Measurements from ENCODE around the gene ATP2B1.

ATP2B1 gene

DNA sequence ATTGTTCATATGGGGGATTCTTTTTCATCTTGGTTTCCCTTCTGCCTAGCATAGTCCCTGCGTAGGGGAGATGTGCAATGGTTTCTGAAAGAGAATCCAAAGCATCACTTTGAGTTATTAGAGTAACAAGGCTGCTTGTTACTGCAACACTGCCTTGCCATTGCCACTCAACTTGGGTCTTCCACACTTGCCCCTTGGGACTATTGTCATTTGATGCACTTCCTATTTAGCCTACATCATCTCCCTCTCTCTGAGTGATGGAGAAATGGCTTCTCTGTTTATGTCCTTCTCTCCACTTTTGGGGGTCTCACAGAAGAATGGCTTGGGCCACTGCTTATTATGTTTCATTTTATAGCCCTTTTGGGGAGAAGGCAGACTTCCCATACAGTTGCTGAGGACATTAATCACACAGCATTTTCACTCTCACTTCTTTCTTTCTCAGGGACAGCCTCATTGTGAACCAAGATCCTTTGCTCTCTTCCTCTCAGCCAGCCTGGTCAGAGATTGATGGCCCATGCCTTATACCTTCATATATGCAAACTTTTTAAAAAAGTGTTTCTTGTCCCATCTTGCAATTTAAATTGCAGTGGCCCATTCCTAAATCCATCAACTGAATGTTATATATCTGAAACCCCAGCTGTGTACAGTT lies 131.9 kb downstream of the ATP2B1 start:
- Mint-ChIP-seq H3K4me3 (no peak overlapping the region), H3K4me1 (no peaks in the 10 kb centered on the region), H3K9me3 (no peaks in the 10 kb centered on the region), H3K36me3 (ENCODE audit: insufficient read depth) (peaks cover 3% of the 10 kb centered on the region), H3K27ac (ENCODE audit: low read depth) (no peak overlapping the region), H3K27me3 (no peaks in the 10 kb centered on the region)
- ATAC-seq (replicated peaks; ENCODE audit: extremely low read depth, poor library complexity, severe bottlenecking), result no peak
- no peak for DNase-seq (ENCODE audit: low spot score in 2 of 2)

DNA sequence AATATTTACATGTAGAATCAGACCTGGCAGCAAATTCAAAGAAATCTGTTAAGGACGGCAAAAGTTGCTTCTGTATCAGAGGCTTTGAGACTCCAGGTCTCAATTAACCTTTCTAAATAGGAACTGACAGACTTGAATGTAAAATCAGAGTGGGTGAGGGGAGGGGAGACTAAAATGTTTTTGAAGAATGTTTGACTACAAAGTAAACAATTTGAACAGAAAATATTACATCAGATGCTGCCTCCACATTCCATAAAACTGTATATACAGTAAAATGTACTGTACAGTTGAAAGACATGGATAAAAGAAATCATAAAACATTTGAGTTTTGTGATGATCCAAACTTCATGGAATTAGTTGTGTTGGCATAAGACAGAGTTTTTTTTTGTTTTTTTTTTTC lies 133.3 kb downstream of the ATP2B1 start:
- Mint-ChIP-seq H3K36me3 (ENCODE audit: insufficient read depth) (peaks cover 4% of the 10 kb centered on the region), H3K4me1 (no peaks in the 10 kb centered on the region), H3K4me3 (no peak overlapping the region), H3K27me3 (no peaks in the 10 kb centered on the region), H3K9me3 (no peaks in the 10 kb centered on the region), H3K27ac (ENCODE audit: low read depth) (no peak overlapping the region)
- ATAC-seq (replicated peaks; ENCODE audit: extremely low read depth, poor library complexity, severe bottlenecking) (no peak), DNase-seq (ENCODE audit: low spot score in 2 of 2) (no peak)

DNA sequence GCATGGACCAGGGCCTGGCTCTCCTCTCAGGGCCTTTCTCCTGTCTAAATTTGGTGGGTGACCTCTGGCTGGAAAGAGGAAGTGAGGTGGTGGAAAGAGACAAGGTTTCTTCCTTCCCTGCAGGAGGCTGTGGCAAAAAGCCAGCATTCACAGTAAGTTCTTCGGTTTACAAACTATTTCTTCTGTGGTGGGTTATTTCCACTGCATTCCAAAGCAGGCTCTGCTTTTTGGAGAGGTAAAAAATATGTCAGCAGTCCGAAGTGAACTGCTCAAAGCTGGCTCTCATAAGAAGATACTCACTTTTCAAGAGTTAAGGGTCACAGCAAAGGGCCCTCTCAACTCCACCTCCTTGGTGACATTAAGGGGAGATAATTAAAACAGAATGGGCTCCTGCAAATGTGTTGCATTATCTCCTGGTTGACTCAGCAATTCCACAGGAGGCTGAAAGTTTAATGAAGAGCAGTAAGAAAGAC lies 133.9 kb downstream of the ATP2B1 start:
- no peak for DNase-seq (ENCODE audit: low spot score in 2 of 2)
- H3K4me1 Mint-ChIP-seq, result no peaks in the 10 kb centered on the region

DNA sequence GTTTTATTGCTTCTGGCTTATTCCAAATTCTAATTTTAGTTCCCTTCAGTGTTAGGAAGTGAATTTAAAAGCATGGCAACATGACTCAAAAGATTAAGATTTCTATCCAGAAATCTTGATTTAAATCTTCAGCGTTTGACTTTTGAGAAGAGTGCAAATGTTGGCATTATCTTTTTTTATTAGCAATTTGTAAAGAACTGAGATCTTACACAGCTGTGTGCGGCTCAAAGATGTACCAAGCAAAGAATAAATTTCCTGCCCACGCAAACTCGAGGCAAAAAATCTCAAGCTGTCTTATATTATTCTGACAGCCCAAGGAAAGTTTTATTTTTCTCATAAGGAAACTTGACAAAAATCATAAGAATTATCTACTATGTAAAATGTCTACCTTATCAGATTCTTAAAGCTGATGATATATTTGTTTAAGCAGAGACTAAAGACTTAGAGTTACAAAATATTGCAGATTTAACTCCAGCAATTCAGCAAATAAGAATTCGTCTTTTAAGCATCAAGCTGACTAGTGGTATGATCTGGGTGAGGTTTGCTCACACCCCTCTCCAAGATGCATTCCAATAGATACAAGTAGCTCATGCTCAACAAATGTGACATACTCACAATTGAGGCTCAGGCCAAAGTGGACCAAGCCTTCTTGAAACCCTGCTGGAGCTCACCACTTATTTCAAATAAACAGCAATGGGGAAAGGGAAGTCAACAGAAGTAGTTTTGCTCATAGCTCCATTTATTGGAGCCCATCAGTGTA lies 135.4 kb downstream of the ATP2B1 start:
- Mint-ChIP-seq H3K36me3 (ENCODE audit: insufficient read depth) (peaks cover 4% of the 10 kb centered on the region), H3K27ac (ENCODE audit: low read depth) (no peak overlapping the region), H3K4me3 (no peak overlapping the region), H3K27me3 (no peaks in the 10 kb centered on the region), H3K9me3 (no peaks in the 10 kb centered on the region), H3K4me1 (no peaks in the 10 kb centered on the region)
- DNase-seq (ENCODE audit: low spot score in 2 of 2), result no peak
- no peak for ATAC-seq (replicated peaks; ENCODE audit: extremely low read depth, poor library complexity, severe bottlenecking)

More for the DNA sequence above, 133.9 kb downstream of the ATP2B1 start:
- Mint-ChIP-seq H3K27ac (ENCODE audit: low read depth) (no peak overlapping the region), H3K4me3 (no peak overlapping the region), H3K27me3 (no peaks in the 10 kb centered on the region), H3K36me3 (ENCODE audit: insufficient read depth) (peaks cover 4% of the 10 kb centered on the region), H3K9me3 (no peaks in the 10 kb centered on the region)
- ATAC-seq (replicated peaks; ENCODE audit: extremely low read depth, poor library complexity, severe bottlenecking), result no peak

DNA sequence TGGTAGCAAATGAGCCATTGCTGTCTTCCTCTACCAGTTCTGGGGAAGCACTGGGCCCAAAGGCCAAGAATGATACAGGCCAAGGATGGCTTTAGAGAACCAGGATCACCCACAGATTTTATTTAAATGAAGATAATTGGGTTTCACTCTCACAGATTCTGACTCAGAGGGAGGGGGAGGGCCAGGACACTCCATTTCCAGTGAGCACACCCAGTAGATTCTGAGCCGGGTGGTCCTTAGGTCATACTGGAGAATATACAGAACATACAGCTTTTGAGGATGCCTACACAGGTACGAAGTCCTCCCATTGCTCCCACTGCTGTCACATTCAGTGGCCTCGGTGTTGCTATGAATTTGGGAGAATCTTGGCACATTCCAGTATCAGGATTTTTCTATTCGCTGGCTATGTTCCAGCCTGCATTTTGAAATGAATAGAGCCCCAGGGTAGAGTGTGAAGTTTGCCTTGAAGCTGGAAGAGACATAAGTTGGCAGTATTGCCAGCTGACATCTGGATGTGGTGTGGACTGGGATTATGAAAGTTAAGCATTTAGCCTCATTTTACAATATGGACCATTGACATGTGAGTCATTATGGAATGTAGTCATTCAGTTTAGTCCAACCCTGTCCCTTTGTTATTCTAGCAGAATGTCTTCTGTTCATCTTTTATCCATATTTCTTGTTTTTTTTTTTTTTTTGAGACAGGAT lies 137.0 kb downstream of the ATP2B1 start:
- H3K36me3 Mint-ChIP-seq (ENCODE audit: insufficient read depth), result peaks cover 4% of the 10 kb centered on the region
- DNase-seq (ENCODE audit: low spot score in 2 of 2) (no peak), ATAC-seq (replicated peaks; ENCODE audit: extremely low read depth, poor library complexity, severe bottlenecking) (no peak)
- H3K4me3 Mint-ChIP-seq, result no peak overlapping the region
- no peaks in the 10 kb centered on the region for H3K27me3 Mint-ChIP-seq
- no peaks in the 10 kb centered on the region for H3K9me3 Mint-ChIP-seq
- no peaks in the 10 kb centered on the region for H3K4me1 Mint-ChIP-seq
- H3K27ac Mint-ChIP-seq (ENCODE audit: low read depth), result no peak overlapping the region

DNA sequence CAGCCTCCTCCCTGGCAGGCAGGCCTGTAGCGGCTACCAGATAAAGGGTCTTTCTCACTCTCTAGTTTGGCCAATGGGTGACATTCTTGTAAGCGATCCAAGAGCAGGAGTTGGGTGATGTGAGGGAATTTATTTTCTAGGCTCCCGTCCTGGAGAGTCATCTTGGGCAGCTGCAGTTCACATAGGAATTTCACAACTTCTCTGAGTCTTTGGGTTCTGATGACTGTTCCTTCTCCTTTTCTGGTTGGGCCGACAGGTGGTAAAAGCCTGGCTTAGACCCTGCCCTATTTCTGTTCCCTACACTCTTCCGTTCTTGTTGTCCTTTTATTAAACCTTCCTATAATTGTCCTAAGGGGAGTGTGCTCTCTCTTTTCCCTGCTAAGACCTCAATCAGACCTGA lies 140.2 kb downstream of the ATP2B1 start:
- ATAC-seq (replicated peaks; ENCODE audit: extremely low read depth, poor library complexity, severe bottlenecking), result no peak
- Mint-ChIP-seq H3K36me3 (ENCODE audit: insufficient read depth) (peaks cover 4% of the 10 kb centered on the region), H3K4me3 (no peak overlapping the region), H3K27ac (ENCODE audit: low read depth) (no peak overlapping the region), H3K9me3 (no peaks in the 10 kb centered on the region), H3K4me1 (no peaks in the 10 kb centered on the region), H3K27me3 (no peaks in the 10 kb centered on the region)
- DNase-seq (ENCODE audit: low spot score in 2 of 2), result no peak

DNA sequence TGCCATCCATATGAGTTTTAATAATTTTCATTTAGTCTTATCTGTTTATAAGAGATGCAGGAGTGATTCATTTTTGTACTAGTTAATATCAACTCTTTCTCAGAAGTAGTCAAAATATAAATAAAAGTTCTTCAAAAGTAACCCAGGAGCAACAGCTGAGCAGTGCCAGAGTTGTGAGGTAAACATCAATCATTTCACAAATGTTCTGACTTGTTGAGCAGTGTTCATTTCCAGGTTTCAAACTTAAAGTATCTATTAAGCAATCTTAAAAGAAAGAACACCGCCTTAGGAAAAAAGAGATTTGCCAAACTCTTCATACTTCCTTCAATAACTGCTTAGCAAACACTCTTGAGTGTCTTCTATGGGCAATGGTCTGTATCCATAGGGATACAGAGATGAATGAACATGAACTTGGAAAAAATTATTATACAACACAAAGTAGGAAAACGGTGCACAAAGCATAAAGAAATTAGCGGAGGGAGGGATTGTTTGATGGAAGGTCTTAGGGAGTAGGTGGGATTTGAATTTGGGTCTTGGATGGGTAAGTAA lies 140.9 kb downstream of the ATP2B1 start:
- no peak overlapping the region for H3K4me3 Mint-ChIP-seq
- no peaks in the 10 kb centered on the region for H3K9me3 Mint-ChIP-seq
- H3K27me3 Mint-ChIP-seq, result no peaks in the 10 kb centered on the region
- H3K36me3 Mint-ChIP-seq (ENCODE audit: insufficient read depth), result peaks cover 4% of the 10 kb centered on the region
- H3K27ac Mint-ChIP-seq (ENCODE audit: low read depth), result no peak overlapping the region
- H3K4me1 Mint-ChIP-seq, result peaks cover 3% of the 10 kb centered on the region
- DNase-seq (ENCODE audit: low spot score in 2 of 2) (no peak), ATAC-seq (replicated peaks; ENCODE audit: extremely low read depth, poor library complexity, severe bottlenecking) (no peak)

DNA sequence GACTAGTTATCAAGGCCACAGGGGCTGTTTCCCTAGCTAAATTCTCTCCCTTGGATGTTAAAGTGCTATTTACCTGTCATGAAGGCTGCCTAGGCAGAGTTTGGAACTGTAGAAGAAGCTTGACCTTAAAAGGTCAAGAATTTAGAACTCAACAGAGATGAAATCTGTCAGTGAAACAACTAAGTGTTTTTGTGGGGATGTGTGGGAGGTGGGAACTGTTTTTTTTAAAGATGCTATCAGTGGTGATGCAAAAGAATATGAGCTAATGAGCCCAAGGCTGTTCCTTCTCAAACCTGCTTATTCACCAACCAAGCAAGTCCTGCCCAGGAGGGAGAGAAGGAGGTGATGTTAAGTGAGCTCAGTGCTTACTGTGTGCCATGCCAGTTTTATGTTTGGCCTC lies 142.0 kb downstream of the ATP2B1 start:
- Mint-ChIP-seq H3K36me3 (ENCODE audit: insufficient read depth) (peaks cover under 1% of the 10 kb centered on the region), H3K9me3 (no peaks in the 10 kb centered on the region), H3K27me3 (no peaks in the 10 kb centered on the region), H3K4me1 (peaks cover 5% of the 10 kb centered on the region), H3K4me3 (no peak overlapping the region), H3K27ac (ENCODE audit: low read depth) (no peak overlapping the region)
- no peak for ATAC-seq (replicated peaks; ENCODE audit: extremely low read depth, poor library complexity, severe bottlenecking)
- DNase-seq (ENCODE audit: low spot score in 2 of 2), result no peak

DNA sequence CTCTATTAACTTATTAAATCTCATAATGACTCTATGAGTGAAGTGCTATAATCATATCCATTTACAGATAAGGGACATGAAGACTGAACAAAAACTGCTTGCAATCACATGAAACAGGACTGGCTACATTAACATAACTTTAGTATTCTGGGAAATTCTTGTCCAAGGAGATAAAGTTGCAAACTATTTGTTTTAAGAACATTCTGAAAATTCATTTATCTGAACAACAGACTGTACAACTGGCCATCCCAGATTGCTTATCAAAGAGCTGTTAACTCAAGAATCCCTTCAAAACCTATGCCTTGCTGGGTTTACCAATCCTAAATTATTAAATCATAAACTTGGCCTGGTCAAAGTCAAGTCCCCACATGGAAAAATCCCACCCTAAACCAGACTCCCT lies 143.6 kb downstream of the ATP2B1 start:
- no peak overlapping the region for H3K27ac Mint-ChIP-seq (ENCODE audit: low read depth)
- DNase-seq (ENCODE audit: low spot score in 2 of 2) (no peak), ATAC-seq (replicated peaks; ENCODE audit: extremely low read depth, poor library complexity, severe bottlenecking) (no peak)
- H3K4me1 Mint-ChIP-seq, result peaks cover 5% of the 10 kb centered on the region
- no peaks in the 10 kb centered on the region for H3K27me3 Mint-ChIP-seq
- no peak overlapping the region for H3K4me3 Mint-ChIP-seq
- H3K36me3 Mint-ChIP-seq (ENCODE audit: insufficient read depth), result no peaks in the 10 kb centered on the region
- no peaks in the 10 kb centered on the region for H3K9me3 Mint-ChIP-seq

DNA sequence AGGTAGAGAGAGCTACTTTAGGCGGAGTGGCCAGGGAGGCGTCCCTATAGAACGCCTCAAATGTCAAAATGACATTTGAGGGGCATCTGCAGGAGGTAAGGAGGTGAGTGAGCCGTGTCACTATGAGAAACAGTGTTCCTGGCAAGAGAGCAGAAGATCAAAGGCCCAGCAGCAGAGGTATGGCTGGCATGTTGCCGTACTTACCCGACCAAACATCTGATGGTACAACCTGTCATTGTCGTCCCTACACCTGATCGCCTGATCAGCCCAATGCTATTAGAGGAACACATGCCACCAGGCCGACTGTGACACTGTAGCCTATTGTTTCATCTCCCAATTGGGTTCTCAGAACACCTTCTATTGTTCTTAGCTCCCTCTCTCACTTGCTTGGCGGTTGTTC lies 148.9 kb downstream of the ATP2B1 start:
- H3K27me3 Mint-ChIP-seq, result peaks cover 6% of the 10 kb centered on the region
- peaks cover 6% of the 10 kb centered on the region for H3K36me3 Mint-ChIP-seq (ENCODE audit: insufficient read depth)
- no peaks in the 10 kb centered on the region for H3K9me3 Mint-ChIP-seq
- peaks cover 5% of the 10 kb centered on the region for H3K4me1 Mint-ChIP-seq
- DNase-seq (ENCODE audit: low spot score in 2 of 2) (no peak), ATAC-seq (replicated peaks; ENCODE audit: extremely low read depth, poor library complexity, severe bottlenecking) (no peak)
- H3K4me3 Mint-ChIP-seq, result no peak overlapping the region
- no peak overlapping the region for H3K27ac Mint-ChIP-seq (ENCODE audit: low read depth)

DNA sequence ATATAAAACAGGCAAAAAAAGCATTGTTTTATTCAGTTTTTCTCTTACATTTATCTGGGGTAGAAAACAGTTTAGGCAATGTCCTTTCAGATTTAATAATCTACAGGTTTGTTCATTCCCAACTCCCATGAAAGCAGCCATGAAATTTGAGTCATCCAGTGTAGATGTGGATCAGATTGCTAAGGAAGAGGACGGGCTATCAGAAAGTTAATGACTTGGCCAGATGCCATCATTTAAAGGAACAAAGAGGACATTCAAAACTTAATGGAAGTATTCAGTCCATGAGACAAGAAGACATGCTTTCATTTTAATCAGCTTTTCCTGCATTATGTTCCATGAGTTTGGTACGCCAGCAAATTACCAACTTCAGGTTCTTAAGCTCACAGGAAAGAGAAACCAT lies 151.7 kb downstream of the ATP2B1 start:
- no peak for DNase-seq (ENCODE audit: low spot score in 2 of 2)
- Mint-ChIP-seq H3K36me3 (ENCODE audit: insufficient read depth) (peaks cover 6% of the 10 kb centered on the region), H3K4me1 (no peaks in the 10 kb centered on the region), H3K27ac (ENCODE audit: low read depth) (no peak overlapping the region), H3K27me3 (peaks cover 6% of the 10 kb centered on the region), H3K9me3 (no peaks in the 10 kb centered on the region), H3K4me3 (no peak overlapping the region)
- ATAC-seq (replicated peaks; ENCODE audit: extremely low read depth, poor library complexity, severe bottlenecking), result no peak

DNA sequence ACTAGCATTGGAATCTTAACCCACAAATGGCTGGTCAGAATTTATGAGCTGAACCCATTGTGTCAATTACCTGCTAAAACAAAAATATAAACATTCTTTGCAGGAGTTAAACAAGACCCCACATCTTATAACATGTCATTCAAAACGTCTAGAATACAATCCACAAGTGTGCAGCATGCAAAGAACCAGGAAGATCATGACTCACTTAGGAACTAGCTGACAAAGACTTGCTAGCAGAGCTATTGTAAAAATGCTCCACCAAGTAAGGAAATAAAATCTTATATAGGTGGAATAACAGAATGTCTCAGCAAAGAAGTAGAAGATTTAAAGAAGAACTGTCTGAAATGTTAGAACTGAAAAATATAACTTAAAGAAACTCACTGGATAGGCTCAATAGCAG lies 156.3 kb downstream of the ATP2B1 start:
- no peak for DNase-seq (ENCODE audit: low spot score in 2 of 2)
- no peak overlapping the region for H3K27ac Mint-ChIP-seq (ENCODE audit: low read depth)
- no peak overlapping the region for H3K4me3 Mint-ChIP-seq
- peaks cover under 1% of the 10 kb centered on the region for H3K36me3 Mint-ChIP-seq (ENCODE audit: insufficient read depth)
- H3K9me3 Mint-ChIP-seq, result no peaks in the 10 kb centered on the region
- ATAC-seq (replicated peaks; ENCODE audit: extremely low read depth, poor library complexity, severe bottlenecking), result no peak
- H3K27me3 Mint-ChIP-seq, result peaks cover 6% of the 10 kb centered on the region
- H3K4me1 Mint-ChIP-seq, result no peaks in the 10 kb centered on the region
